ENCODE measurements around the gene CIB1.

Gene CIB1

GRCh38 chr15:90241343-90242192 lies 7.8 kb upstream of the CIB1 start:
- no peak for DNase-seq (ENCODE audit: low read depth, low spot score)

- DNase-seq (ENCODE audit: low read depth, low spot score), result no peak
These were observed 7.1 kb upstream of the CIB1 start for GRCh38 chr15:90240856-90241255.

GRCh38 chr15:90239371-90239770 lies 5.6 kb upstream of the CIB1 start:
- no peak for DNase-seq (ENCODE audit: low read depth, low spot score)

- DNase-seq (ENCODE audit: low read depth, low spot score), result no peak
These were observed 601 bp upstream of the CIB1 start, which contains the start of gene GDPGP1 for GRCh38 chr15:90234096-90234988. Gene GDPGP1, plus strand, starts transcription at chr15:90234209. Its CDS starts 6,700 bp downstream, at chr15:90240909.

GRCh38 chr15:90232941-90233386 lies 777 bp downstream of the CIB1 start:
- DNase-seq (ENCODE audit: low read depth, low spot score), result no peak

GRCh38 chr15:90232196-90232595 lies 1.5 kb downstream of the CIB1 start:
- no peak for DNase-seq (ENCODE audit: low read depth, low spot score)

- no peak for DNase-seq (ENCODE audit: low read depth, low spot score)
These were observed 2.4 kb downstream of the CIB1 start for GRCh38 chr15:90231028-90232017.

- DNase-seq (ENCODE audit: low read depth, low spot score), result no peak
These were observed 3.1 kb downstream of the CIB1 start for GRCh38 chr15:90230610-90231009.

- no peak for DNase-seq (ENCODE audit: low read depth, low spot score)
These were observed 3.7 kb downstream of the CIB1 start for GRCh38 chr15:90230071-90230494.

GRCh38 chr15:90228960-90229359 lies 4.8 kb downstream of the CIB1 start:
- DNase-seq (ENCODE audit: low read depth, low spot score), result no peak

- DNase-seq (ENCODE audit: low read depth, low spot score), result no peak
These were observed 5.6 kb downstream of the CIB1 start for GRCh38 chr15:90227816-90228772.

GRCh38 chr15:90227336-90227735 lies 6.4 kb downstream of the CIB1 start:
- no peak for DNase-seq (ENCODE audit: low read depth, low spot score)

GRCh38 chr15:90225504-90226234 lies 8.1 kb downstream of the CIB1 start:
- DNase-seq (ENCODE audit: low read depth, low spot score), result no peak

GRCh38 chr15:90225047-90225446 lies 8.7 kb downstream of the CIB1 start:
- DNase-seq (ENCODE audit: low read depth, low spot score), result no peak

GRCh38 chr15:90223441-90224165 lies 10.1 kb downstream of the CIB1 start:
- DNase-seq (ENCODE audit: low read depth, low spot score), result no peak

- no peak for DNase-seq (ENCODE audit: low read depth, low spot score)
These were observed 11.2 kb downstream of the CIB1 start for GRCh38 chr15:90222547-90222946.

GRCh38 chr15:90221246-90221900 lies 12.4 kb downstream of the CIB1 start:
- peak; percentile 87 for DNase-seq (ENCODE audit: low read depth, low spot score)
